Activated CD4-positive, alpha-beta T cell treated with anti-CD3 and anti-CD28 coated beads, Interleukin-2, amount 50 U/mL, for 1 hour (primary cell): ENCODE results near the gene MAL.
"Not testable (repeated sequence)": the region's sequence is repeated elsewhere in the genome, so short reads cannot be mapped to it uniquely, and the experiment has no call there.

Experiments used
- DNase-seq: peaks from one replicate; pipeline ENCODE4 v3.0.0-alpha.2; 2020

Gene MAL

GRCh38 chr2:95034818-95035217, 9.3 kb downstream of the MAL start:
- DNase-seq: no peak

GRCh38 chr2:95036596-95037383, 11.3 kb downstream of the MAL start:
- no peak for DNase-seq

GRCh38 chr2:95037384-95037839, 11.9 kb downstream of the MAL start:
- DNase-seq: no peak

DNA sequence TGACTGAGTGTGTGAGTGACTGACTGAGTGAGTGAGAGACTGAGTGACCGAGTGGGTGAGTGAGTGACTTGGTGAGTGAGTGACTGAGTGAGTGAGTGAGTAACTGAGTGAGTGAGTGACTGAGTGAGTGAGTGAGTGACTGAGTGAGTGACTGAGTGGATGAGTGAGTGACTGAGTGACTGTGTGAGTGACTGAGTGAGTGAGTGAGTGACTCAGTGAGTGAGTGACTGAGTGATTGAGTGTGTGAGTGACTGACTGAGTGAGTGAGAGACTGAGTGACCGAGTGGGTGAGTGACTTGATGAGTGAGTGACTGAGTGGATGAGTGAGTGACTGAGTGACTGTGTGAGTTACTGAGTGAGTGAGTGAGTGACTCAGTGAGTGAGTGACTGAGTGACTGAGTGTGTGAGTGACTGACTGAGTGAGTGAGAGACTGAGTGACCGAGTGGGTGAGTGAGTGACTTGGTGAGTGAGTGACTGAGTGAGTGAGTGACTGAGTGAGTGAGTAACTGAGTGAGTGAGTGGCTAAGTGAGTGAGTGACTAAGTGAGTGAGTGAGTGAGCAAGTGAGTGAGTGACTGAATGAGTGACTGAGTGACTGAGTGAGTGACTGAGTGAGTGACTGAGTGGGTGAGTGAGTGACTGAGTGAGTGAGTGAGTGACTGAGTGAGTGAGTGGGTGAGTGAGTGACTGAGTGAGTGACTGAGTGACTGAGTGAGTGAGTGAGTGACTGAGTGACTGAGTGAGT, 12.5 kb downstream of the MAL start:
- not testable (repeated sequence) for DNase-seq

- no peak for DNase-seq
Measured at GRCh38 chr2:95038635-95039298, 13.3 kb downstream of the MAL start.

DNA sequence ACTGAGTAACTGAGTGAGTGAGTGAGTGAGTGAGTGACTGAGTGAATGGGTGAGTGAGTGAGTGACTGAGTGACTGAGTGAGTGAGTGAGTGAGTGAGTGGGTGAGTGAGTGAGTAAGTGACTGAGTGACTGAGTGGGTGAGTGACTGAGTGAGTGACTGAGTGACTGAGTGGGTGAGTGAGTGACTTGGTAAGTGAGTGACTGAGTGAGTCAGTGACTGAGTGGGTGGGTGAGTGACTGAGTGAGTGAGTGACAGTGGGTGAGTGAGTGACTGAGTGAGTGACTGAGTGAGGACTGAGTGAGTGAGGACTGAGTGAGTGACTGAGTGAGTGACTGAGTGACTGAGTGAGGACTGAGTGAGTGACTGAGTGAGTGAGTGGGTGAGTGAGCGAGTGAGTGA, 13.9 kb downstream of the MAL start:
- DNase-seq: no peak

- no peak for DNase-seq
Measured at GRCh38 chr2:95039978-95040377, 14.5 kb downstream of the MAL start.

GRCh38 chr2:95040426-95040825, 14.9 kb downstream of the MAL start:
- DNase-seq: no peak

- no peak for DNase-seq
Measured at GRCh38 chr2:95041060-95041823, 15.7 kb downstream of the MAL start.

- no peak for DNase-seq
Measured at GRCh38 chr2:95041824-95042442, 16.4 kb downstream of the MAL start.

DNA sequence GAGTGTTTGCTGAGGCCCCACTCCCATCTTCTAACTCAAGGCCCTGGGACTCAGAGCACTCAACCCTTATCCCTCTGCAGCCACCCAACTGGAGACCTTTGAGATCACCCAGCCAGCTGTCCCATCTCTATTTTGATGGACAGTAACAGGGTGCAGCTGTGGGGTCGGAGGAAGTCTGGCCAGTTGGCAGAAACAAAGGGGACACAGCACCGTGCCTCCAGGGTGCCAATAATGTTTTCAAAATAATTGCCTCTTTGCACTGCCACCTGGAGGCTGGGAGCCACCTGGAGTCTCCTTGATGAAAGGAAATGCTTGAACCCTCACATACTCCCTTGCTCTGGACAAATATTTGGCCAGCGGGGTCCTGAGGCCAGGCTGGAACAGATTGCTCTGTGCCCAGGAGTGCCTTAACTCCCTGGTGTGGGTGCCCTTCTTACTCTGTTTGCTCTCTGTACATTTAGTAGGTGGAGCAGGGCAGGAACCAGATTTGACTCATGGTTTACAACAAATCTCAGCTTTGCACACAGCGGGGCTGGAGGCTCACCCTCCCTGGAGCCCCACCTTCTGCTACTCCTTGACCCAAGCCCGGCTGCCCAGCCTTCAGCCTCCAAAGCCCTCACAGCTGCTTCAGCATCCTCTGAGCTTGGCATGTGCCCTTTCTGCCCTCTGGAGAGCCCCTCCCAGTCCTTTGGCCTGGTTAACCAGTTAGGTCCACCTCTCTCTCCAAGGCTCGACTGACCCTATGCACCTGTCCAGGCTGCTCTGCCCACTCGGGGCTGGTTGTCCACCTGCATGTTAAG, 17.2 kb downstream of the MAL start:
- DNase-seq: no peak

- no peak for DNase-seq
Measured at GRCh38 chr2:95043300-95044093, 18.0 kb downstream of the MAL start.

GRCh38 chr2:95044601-95045000, 19.1 kb downstream of the MAL start:
- DNase-seq: no peak

DNA sequence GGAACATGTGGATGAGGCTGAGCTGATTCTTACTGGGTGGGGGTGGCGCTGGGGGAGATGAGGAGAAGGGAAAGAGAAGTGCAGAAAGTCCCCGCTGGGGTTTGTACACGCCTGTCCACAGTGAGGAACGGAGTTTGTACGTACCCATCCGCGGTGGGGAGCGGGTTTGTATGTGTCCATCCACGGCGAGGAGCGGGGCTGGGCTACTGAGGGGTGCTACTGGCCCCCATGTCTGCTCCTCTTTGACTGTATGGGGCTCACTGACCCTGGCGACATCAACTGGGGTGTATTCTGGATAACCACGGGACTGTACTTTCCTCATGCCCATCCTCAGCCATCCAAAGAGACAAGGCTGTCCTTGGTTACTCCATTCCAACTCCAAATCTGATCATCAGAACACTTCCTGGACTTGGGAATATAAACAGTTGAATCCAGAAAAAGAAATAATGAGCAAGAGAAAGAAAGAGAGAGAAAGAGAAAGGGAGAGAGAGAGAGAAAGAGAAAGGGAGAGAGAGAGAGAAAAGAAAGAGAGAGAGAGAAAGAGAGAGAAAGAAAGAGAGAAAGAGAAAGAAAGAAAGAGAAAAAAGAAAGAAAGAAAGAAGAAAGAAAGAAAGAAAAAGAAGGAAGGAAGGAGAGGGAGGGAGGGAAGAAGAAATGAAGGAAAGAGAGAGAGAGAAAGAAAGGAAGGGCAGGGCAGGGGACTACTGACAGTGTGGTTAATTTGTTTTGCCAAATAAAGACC, 21.0 kb downstream of the MAL start:
- no peak for DNase-seq

DNA sequence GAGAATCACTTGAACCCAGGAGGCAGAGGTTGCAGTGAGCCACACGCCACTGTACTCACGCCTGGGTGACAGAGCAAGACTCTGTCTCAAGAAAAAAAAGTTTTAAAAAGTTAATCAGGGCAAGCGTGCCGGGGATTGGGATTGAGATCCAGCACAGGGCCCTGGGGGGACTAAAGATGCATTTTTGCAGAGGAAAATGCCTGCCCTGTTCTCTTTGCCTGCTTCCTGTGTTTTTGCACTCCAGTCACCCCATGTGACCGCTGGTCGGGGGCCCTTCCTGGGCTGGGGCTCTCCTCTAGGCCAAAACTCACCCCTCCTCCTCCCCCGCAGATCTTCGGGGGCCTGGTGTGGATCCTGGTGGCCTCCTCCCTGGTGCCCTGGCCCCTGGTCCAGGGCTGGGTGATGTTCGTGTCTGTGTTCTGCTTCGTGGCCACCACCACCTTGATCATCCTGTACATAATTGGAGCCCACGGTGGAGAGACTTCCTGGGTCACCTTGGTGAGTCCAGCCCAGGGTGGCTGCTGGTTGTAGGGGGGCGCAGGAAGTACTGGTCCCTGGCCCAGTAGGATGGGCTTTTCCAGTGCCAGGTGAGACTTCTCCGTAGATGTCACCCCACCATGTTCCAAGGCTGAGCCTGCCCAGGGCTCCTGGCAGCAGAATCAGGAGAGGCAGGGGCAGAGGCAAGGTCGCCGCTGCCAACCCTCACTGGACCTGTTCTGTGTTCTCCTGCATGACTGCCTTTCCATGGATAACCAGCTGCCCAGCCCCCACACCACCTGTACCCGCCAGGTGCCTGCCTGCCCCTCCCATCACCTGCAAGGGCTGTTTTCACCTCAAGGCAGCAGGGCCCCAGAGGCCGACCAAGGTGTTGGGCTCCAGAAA, 22.4 kb downstream of the MAL start:
- DNase-seq: no peak

- DNase-seq: no peak
Measured at GRCh38 chr2:95048825-95049682, 23.5 kb downstream of the MAL start.

- no peak for DNase-seq
Measured at GRCh38 chr2:95049683-95049955, 24.1 kb downstream of the MAL start.

- DNase-seq: no peak
Measured at GRCh38 chr2:95049961-95050360, 24.5 kb downstream of the MAL start.
